Measurements from ENCODE around the gene PDE6B. TPM values are rescaled to one million over a fixed set of nuclear protein-coding genes. Genes with fewer than 3 reads are reported as not detected.

Gene PDE6B
- total and polyA plus RNA-seq, 2 of the 13 experiments (the other 11 are each of a cell fraction or from before 2014, with no cell fraction given): 0.38 to 0.40 TPM

DNA sequence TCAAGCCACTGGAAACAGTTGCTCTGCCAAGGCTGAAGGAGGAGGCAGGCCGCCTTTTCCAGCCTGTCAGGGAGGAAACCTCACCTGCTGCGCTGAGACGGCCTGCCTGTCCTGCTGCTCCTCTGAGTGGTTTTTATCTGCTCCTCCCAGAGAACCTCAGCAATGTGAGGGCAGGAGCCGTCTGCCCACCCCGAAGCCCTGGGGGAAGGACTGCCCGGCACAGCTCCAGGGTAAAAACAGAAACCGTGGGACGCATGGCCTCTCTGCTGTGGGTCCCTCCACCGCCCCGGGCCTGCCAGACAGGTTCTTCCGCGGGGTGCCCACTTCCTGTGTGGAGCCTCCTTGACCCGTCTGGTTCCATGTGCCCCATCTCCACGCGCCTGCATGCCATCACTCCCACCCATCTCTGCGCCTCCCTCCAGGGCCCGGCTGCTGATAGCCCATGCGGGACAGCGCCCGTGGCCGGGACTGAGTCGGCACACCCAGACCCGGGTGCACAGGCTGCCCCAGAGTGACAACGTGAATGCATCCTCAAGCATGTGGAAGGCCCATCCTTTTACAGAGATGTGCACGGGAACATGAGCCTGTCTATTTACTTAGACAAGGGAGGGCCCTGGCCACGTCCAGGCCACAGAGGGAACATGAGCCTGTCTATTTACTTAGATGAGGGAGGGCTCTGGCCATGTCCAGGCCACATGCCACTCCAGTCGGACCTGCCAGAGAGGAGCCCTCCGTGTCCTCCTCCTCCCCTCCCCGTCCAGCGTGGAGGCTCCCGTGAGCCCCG is 67.6 kb downstream of the PDE6B start (continued):
- TF ChIP-seq, protein P1, sequence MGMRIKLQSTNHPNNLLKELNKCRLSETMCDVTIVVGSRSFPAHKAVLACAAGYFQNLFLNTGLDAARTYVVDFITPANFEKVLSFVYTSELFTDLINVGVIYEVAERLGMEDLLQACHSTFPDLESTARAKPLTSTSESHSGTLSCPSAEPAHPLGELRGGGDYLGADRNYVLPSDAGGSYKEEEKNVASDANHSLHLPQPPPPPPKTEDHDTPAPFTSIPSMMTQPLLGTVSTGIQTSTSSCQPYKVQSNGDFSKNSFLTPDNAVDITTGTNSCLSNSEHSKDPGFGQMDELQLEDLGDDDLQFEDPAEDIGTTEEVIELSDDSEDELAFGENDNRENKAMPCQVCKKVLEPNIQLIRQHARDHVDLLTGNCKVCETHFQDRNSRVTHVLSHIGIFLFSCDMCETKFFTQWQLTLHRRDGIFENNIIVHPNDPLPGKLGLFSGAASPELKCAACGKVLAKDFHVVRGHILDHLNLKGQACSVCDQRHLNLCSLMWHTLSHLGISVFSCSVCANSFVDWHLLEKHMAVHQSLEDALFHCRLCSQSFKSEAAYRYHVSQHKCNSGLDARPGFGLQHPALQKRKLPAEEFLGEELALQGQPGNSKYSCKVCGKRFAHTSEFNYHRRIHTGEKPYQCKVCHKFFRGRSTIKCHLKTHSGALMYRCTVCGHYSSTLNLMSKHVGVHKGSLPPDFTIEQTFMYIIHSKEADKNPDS (CRISPR knock-in tag; IDR thresholded peaks at IDR 0.05): no peak
- TF ChIP-seq CEBPB (IDR thresholded peaks at IDR 0.05; ENCODE audit: borderline replicate concordance, low read depth, low read length) (no peak), TRIM24 (CRISPR knock-in tag; IDR thresholded peaks at IDR 0.05) (no peak), RBM39 (IDR thresholded peaks at IDR 0.05; ENCODE audit: low read depth, low read length, poor library complexity, severe bottlenecking) (no peak), ZNF850 (CRISPR knock-in tag; conservative IDR thresholded peaks at IDR 0.05) (no peak), RFX5 (IDR thresholded peaks at IDR 0.05; ENCODE audit: low read depth, low read length) (no peak), BCL6 (CRISPR knock-in tag; IDR thresholded peaks at IDR 0.05) (peak; percentile 59), HOXA3 (CRISPR knock-in tag; IDR thresholded peaks at IDR 0.05) (peak; percentile 53; the same call in 1 of the 2 replicates), FOXM1 (CRISPR knock-in tag; IDR thresholded peaks at IDR 0.05) (no peak), ZNF660 (CRISPR knock-in tag; IDR thresholded peaks at IDR 0.05; ENCODE audit: borderline replicate concordance, low read depth) (no peak), ZFY (CRISPR knock-in tag; IDR thresholded peaks at IDR 0.05) (peak; percentile 64), PHF5A (CRISPR knock-in tag; IDR thresholded peaks at IDR 0.05; ENCODE audit: low read depth, unreplicated experiment) (peak; percentile 40), NKX3-1 (CRISPR knock-in tag; IDR thresholded peaks at IDR 0.05) (no peak), ZNF207 (IDR thresholded peaks at IDR 0.05; ENCODE audit: borderline replicate concordance) (no peak)
- TF ChIP-seq, protein P2, sequence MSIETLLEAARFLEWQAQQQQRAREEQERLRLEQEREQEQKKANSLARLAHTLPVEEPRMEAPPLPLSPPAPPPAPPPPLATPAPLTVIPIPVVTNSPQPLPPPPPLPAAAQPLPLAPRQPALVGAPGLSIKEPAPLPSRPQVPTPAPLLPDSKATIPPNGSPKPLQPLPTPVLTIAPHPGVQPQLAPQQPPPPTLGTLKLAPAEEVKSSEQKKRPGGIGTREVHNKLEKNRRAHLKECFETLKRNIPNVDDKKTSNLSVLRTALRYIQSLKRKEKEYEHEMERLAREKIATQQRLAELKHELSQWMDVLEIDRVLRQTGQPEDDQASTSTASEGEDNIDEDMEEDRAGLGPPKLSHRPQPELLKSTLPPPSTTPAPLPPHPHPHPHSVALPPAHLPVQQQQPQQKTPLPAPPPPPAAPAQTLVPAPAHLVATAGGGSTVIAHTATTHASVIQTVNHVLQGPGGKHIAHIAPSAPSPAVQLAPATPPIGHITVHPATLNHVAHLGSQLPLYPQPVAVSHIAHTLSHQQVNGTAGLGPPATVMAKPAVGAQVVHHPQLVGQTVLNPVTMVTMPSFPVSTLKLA (IDR thresholded peaks at IDR 0.05): no peak
- TF ChIP-seq, protein P3, sequence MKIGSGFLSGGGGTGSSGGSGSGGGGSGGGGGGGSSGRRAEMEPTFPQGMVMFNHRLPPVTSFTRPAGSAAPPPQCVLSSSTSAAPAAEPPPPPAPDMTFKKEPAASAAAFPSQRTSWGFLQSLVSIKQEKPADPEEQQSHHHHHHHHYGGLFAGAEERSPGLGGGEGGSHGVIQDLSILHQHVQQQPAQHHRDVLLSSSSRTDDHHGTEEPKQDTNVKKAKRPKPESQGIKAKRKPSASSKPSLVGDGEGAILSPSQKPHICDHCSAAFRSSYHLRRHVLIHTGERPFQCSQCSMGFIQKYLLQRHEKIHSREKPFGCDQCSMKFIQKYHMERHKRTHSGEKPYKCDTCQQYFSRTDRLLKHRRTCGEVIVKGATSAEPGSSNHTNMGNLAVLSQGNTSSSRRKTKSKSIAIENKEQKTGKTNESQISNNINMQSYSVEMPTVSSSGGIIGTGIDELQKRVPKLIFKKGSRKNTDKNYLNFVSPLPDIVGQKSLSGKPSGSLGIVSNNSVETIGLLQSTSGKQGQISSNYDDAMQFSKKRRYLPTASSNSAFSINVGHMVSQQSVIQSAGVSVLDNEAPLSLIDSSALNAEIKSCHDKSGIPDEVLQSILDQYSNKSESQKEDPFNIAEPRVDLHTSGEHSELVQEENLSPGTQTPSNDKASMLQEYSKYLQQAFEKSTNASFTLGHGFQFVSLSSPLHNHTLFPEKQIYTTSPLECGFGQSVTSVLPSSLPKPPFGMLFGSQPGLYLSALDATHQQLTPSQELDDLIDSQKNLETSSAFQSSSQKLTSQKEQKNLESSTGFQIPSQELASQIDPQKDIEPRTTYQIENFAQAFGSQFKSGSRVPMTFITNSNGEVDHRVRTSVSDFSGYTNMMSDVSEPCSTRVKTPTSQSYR (CRISPR knock-in tag; IDR thresholded peaks at IDR 0.05; ENCODE audit: borderline replicate concordance): peak; percentile 41; the same call in 1 of the 2 replicates
- TF ChIP-seq, protein P4, sequence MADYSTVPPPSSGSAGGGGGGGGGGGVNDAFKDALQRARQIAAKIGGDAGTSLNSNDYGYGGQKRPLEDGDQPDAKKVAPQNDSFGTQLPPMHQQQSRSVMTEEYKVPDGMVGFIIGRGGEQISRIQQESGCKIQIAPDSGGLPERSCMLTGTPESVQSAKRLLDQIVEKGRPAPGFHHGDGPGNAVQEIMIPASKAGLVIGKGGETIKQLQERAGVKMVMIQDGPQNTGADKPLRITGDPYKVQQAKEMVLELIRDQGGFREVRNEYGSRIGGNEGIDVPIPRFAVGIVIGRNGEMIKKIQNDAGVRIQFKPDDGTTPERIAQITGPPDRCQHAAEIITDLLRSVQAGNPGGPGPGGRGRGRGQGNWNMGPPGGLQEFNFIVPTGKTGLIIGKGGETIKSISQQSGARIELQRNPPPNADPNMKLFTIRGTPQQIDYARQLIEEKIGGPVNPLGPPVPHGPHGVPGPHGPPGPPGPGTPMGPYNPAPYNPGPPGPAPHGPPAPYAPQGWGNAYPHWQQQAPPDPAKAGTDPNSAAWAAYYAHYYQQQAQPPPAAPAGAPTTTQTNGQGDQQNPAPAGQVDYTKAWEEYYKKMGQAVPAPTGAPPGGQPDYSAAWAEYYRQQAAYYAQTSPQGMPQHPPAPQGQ (CRISPR knock-in tag; IDR thresholded peaks at IDR 0.05; ENCODE audit: borderline replicate concordance): no peak
- TF ChIP-seq, protein P5, sequence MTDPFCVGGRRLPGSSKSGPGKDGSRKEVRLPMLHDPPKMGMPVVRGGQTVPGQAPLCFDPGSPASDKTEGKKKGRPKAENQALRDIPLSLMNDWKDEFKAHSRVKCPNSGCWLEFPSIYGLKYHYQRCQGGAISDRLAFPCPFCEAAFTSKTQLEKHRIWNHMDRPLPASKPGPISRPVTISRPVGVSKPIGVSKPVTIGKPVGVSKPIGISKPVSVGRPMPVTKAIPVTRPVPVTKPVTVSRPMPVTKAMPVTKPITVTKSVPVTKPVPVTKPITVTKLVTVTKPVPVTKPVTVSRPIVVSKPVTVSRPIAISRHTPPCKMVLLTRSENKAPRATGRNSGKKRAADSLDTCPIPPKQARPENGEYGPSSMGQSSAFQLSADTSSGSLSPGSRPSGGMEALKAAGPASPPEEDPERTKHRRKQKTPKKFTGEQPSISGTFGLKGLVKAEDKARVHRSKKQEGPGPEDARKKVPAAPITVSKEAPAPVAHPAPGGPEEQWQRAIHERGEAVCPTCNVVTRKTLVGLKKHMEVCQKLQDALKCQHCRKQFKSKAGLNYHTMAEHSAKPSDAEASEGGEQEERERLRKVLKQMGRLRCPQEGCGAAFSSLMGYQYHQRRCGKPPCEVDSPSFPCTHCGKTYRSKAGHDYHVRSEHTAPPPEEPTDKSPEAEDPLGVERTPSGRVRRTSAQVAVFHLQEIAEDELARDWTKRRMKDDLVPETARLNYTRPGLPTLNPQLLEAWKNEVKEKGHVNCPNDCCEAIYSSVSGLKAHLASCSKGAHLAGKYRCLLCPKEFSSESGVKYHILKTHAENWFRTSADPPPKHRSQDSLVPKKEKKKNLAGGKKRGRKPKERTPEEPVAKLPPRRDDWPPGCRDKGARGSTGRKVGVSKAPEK (CRISPR knock-in tag; IDR thresholded peaks at IDR 0.05; ENCODE audit: borderline replicate concordance): no peak
